Measurements from ENCODE around the gene SCG5. TPM values are rescaled to one million over a fixed set of nuclear protein-coding genes. Genes with fewer than 3 reads are reported as not detected.

The SCG5 gene
- total RNA-seq, 1 donor from 2014 or later: 6.1 TPM

DNA sequence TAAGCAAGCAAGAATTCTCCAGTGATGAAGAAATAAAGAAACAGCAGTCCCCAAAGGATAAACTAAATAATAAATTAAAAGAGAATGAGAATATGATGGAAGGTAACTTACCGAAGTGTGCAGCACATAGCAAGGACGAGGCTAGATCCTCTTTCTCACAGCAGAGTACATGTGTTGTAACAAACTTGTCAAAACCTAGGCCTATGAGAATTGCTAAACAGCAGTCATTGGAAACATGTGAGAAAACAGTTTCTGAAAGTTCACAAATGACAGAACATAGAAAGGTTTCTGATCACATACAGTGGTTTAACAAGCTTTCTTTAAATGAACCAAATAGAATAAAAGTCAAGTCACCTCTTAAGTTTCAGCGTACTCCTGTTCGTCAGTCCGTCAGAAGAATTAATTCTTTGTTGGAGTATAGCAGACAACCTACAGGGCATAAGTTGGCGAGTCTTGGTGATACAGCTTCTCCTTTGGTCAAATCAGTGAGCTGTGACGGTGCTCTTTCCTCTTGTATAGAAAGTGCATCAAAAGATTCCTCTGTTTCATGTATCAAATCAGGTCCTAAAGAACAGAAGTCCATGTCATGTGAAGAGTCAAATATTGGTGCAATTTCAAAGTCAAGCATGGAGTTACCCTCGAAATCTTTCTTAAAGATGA lies 4.5 kb upstream of the SCG5 start:
- no peak for TF ChIP-seq POLR2A (IDR thresholded peaks at IDR 0.05)
- no peaks in the 10 kb centered on the region for H3K27me3 ChIP-seq
- no peaks in the 10 kb centered on the region for H3K36me3 ChIP-seq
- no peak overlapping the region for H3K4me3 ChIP-seq
- DNase-seq (ENCODE audit: extremely low spot score in 2 of 2): no peak
- no peaks in the 10 kb centered on the region for H3K9me3 ChIP-seq
- intact Hi-C loops (cut with DNase I): no loop called here
- H3K4me1 ChIP-seq: no peaks in the 10 kb centered on the region
- H3K27ac ChIP-seq: no peak overlapping the region

DNA sequence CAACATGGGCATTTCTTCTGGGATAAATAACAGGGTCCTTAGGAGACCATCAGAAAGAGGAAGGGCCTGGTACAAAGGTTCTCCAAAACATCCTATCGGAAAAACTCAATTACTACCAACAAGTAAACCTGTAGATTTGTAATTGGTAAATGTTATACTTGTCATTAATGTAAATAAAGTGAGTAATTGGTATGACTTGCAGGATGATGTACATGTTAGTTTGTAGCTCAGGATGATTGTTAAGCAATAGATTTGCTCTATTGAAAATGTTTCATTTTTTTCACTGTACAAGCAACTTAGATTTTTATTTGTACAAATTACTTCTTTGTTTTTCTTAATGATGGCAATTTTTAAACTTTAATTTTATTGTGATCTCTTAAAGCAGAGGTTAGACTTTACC lies 3.8 kb upstream of the SCG5 start:
- H3K36me3 ChIP-seq: no peaks in the 10 kb centered on the region
- intact Hi-C loops (cut with DNase I): no loop called here

DNA sequence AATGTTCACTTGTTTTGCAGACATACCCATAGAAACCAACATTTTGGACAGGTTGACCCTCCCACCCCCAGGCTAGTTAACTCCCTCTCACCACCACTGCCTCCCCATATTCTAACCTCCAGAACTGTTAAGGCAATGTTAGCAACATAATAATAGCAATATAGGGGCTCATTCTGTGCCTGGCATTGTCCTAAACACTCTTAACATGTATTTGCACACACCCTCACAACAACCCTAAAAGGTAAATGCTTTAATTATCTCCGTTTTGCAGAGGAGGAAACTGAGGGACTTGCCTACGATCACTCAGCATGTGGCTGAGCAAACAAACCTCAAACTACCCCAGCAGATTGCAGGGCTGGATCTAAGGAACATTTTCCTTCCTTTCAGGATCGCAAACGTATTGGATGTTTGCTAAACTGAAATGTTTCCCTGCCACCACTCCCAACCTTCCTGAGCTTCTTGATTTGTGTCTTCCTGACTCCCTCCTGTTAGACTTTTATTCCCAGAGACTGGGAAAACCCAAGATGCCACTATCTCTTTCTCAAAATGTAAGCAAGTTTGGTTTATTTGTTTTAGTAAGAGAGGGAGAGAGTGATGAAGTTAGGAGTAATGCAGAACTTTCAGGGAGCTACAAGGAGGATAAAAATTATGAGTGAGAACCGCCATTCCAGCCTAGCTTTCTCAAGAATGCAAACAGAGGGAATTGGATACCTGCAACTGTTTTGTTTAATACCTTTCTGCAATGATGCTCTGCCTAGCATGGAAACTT lies 1.3 kb downstream of the SCG5 start:
- no peaks in the 10 kb centered on the region for H3K4me1 ChIP-seq
- intact Hi-C loops (cut with DNase I): no loop called here

More for the DNA sequence above, 3.8 kb upstream of the SCG5 start:
- DNase-seq (ENCODE audit: extremely low spot score in 2 of 2): no peak
- no peaks in the 10 kb centered on the region for H3K4me1 ChIP-seq
- no peaks in the 10 kb centered on the region for H3K27me3 ChIP-seq
- H3K4me3 ChIP-seq: no peak overlapping the region
- H3K9me3 ChIP-seq: no peaks in the 10 kb centered on the region
- H3K27ac ChIP-seq: no peak overlapping the region
- TF ChIP-seq POLR2AphosphoS5 (IDR thresholded peaks at IDR 0.05; ENCODE audit: insufficient read depth in 1 of 2, low read depth in 1 of 2) (no peak), POLR2A (IDR thresholded peaks at IDR 0.05) (no peak)
- TF ChIP-seq, protein P1, sequence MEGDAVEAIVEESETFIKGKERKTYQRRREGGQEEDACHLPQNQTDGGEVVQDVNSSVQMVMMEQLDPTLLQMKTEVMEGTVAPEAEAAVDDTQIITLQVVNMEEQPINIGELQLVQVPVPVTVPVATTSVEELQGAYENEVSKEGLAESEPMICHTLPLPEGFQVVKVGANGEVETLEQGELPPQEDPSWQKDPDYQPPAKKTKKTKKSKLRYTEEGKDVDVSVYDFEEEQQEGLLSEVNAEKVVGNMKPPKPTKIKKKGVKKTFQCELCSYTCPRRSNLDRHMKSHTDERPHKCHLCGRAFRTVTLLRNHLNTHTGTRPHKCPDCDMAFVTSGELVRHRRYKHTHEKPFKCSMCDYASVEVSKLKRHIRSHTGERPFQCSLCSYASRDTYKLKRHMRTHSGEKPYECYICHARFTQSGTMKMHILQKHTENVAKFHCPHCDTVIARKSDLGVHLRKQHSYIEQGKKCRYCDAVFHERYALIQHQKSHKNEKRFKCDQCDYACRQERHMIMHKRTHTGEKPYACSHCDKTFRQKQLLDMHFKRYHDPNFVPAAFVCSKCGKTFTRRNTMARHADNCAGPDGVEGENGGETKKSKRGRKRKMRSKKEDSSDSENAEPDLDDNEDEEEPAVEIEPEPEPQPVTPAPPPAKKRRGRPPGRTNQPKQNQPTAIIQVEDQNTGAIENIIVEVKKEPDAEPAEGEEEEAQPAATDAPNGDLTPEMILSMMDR (IDR thresholded peaks at IDR 0.05): no peak

DNA sequence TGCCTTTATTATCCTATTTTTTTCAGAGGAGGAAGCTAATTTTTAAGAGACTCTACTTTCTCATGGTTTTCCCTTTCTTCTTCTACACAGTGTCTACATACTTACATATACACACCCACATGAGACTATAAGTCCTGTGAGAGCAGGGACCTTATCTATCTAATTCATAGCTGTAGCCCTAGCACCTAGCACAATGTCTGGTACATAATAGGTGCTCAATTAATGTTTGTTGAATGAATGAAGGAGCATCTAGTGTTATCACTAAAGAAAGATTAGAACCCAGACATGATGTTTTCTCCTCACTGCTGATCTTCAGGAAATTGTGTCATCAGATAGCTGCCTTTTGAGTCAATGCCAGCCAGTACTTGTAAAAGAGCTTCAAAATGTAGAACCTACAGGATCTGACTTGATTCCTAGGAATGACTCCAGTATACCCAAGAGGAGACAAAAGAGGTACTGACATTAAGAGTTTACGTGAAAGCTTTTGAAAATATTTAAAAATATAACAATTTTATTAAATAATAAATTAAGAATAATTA lies 2.5 kb downstream of the SCG5 start:
- H3K27ac ChIP-seq: no peak overlapping the region
- no peak for TF ChIP-seq POLR2AphosphoS5 (IDR thresholded peaks at IDR 0.05; ENCODE audit: insufficient read depth in 1 of 2, low read depth in 1 of 2)
- no peak overlapping the region for H3K4me3 ChIP-seq
- no peaks in the 10 kb centered on the region for H3K9me3 ChIP-seq
- H3K4me1 ChIP-seq: no peaks in the 10 kb centered on the region
- no peaks in the 10 kb centered on the region for H3K36me3 ChIP-seq
- H3K27me3 ChIP-seq: no peaks in the 10 kb centered on the region
- intact Hi-C loops (cut with DNase I): no loop called here
- DNase-seq (ENCODE audit: extremely low spot score in 2 of 2): no peak

More for the DNA sequence above, 1.3 kb downstream of the SCG5 start:
- no peak for DNase-seq (ENCODE audit: extremely low spot score in 2 of 2)
- no peak overlapping the region for H3K4me3 ChIP-seq
- no peaks in the 10 kb centered on the region for H3K9me3 ChIP-seq
- TF ChIP-seq POLR2AphosphoS5 (IDR thresholded peaks at IDR 0.05; ENCODE audit: insufficient read depth in 1 of 2, low read depth in 1 of 2): no peak
- no peak for TF ChIP-seq POLR2A (IDR thresholded peaks at IDR 0.05)
- TF ChIP-seq, protein P1 (IDR thresholded peaks at IDR 0.05): no peak
- H3K27me3 ChIP-seq: no peaks in the 10 kb centered on the region
- no peaks in the 10 kb centered on the region for H3K36me3 ChIP-seq
- no peak overlapping the region for H3K27ac ChIP-seq

DNA sequence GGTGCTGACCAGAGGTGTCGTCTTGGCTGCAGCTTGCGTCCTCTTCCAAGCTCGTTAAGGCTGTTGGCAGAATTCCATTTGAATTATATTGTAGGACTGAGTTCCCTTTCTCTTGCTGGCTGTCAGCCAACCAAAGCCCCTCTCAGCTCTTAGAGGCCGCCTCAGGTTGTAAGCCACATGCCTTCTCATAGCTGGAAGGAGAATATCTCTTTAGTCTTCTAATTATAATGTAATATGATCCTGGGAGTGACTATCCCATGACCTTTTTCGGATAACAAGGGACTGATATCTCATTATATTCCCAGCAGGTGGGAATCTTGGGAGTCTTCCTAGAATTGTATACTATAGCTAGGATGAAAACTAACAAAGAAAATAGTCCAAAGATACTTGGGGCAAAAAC lies 4.8 kb downstream of the SCG5 start:
- H3K27ac ChIP-seq: no peak overlapping the region
- H3K4me3 ChIP-seq: no peak overlapping the region
- intact Hi-C loops (cut with DNase I): no loop called here
- H3K27me3 ChIP-seq: no peaks in the 10 kb centered on the region
- TF ChIP-seq POLR2A (IDR thresholded peaks at IDR 0.05): no peak
- TF ChIP-seq, protein P1 (IDR thresholded peaks at IDR 0.05): no peak
- TF ChIP-seq POLR2AphosphoS5 (IDR thresholded peaks at IDR 0.05; ENCODE audit: insufficient read depth in 1 of 2, low read depth in 1 of 2): no peak
- H3K36me3 ChIP-seq: no peaks in the 10 kb centered on the region
- DNase-seq (ENCODE audit: extremely low spot score in 2 of 2): no peak
- no peaks in the 10 kb centered on the region for H3K4me1 ChIP-seq
- no peaks in the 10 kb centered on the region for H3K9me3 ChIP-seq

DNA sequence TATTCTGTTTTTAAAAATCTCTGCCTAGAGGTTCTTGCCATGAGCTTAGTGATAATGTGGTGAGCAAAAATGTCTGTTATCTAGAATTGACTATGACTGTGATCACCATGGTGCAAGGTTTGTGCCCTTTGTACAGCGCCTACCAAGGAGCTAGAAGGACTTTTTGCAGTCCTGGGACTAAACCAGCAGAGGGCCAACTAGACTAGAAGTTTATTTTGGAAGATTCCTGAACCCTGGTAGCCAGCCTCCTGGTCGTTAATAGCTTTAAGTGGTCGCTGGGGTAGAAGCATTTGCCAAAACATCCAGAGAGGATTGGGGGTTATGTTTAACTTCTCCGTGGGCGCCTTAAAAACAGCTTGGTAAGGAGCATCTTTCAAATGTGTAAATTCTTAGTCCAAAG lies 7.8 kb downstream of the SCG5 start:
- Histone ChIP-seq H3K4me3 (no peak overlapping the region), H3K4me1 (no peaks in the 10 kb centered on the region), H3K9me3 (no peaks in the 10 kb centered on the region), H3K36me3 (no peaks in the 10 kb centered on the region), H3K27ac (no peak overlapping the region), H3K27me3 (no peaks in the 10 kb centered on the region)
- TF ChIP-seq POLR2AphosphoS5 (IDR thresholded peaks at IDR 0.05; ENCODE audit: insufficient read depth in 1 of 2, low read depth in 1 of 2) (no peak), POLR2A (IDR thresholded peaks at IDR 0.05) (no peak)
- TF ChIP-seq, protein P1 (IDR thresholded peaks at IDR 0.05): no peak
- intact Hi-C loops (cut with DNase I): no loop called here
- no peak for DNase-seq (ENCODE audit: extremely low spot score in 2 of 2)

Data from vagina (tissue), 2 donors.